KOPT-K1 (cell line): ENCODE data around the gene NRAS.
A peak's percentile ranks its signal among the peaks of the same experiment; 100 is the strongest.

Source experiments
- H3K27ac ChIP-seq: fragments of 200-600 bp; sonication (generic); 2 replicates; pipeline ENCODE4 v1.5.1; 2016; ENCODE audit warnings: antibody characterized with exemption, mild to moderate bottlenecking, low read depth, low read length; ENCODE audit not compliant: poor library complexity, severe bottlenecking
- H3K36me3 ChIP-seq: fragments of 200-600 bp; sonication (generic); 2 replicates; pipeline ENCODE4 v1.5.1; 2017; ENCODE audit warnings: antibody characterized with exemption, mild to moderate bottlenecking, low read length, moderate library complexity; ENCODE audit not compliant: insufficient read depth
- H3K9me3 ChIP-seq: fragments of 200-600 bp; sonication (generic); 2 replicates; pipeline ENCODE4 v1.5.1; 2017; ENCODE audit warnings: antibody characterized with exemption, low read length, mild to moderate bottlenecking; ENCODE audit not compliant: insufficient read depth, poor library complexity, severe bottlenecking

The NRAS gene

DNA sequence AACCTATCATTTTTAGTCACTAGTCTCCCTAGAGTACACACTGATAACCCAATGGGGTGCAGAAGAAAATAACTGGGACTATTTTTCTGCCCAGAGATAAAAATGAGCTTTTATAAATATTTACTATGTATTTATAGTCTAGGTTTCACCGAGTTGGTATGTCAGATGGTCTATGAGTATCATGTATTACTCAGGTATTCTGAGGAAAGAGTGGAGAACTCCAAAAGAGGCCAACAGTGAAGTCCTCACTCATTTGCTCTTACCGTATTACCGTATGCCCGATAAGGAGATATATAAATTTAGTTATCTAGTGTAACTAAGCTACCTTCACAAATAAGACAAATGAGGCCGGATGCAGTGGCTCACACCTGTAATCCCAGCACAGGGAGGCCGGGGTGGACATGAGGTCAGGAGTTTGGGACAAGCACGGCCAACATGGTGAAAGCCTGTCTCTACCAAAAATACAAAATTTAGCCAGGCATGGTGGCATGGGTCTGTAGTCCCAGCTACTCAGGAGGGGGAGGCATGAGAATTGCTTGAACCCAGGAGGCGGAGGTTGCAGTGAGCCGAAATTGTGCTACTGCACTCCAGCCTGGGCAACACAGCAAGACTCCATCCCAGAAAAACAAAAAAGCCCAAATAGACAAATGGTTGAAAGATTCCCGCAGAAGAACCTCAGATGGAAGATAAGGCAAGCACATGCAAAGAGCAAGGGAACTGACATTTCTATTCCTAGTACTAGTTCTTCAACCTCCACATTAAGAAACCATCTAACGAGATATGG lies 25.6 kb upstream of the NRAS start:
- Histone ChIP-seq H3K9me3 (no peaks in the 10 kb centered on the region), H3K36me3 (peaks cover 100% of the 10 kb centered on the region), H3K27ac (no peak overlapping the region)

DNA sequence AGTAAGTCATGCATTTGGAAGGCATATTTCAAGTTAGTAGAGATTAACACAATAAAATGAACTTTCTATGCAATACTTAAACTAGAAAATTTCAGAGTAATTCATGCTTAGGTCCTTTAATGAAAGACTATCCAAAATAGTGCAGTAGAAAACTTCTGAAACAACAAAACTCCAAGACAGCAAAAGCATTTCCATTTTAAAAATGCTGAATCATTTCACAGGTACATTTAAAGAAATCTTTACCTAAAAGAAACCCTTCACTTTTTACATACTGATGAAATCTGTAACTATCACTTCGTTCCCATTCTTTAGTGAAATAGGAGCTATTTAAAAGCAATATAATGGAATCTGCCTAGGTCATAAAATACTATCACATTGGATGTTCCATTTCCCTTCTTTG lies 23.8 kb upstream of the NRAS start:
- Histone ChIP-seq H3K9me3 (no peaks in the 10 kb centered on the region), H3K27ac (no peak overlapping the region), H3K36me3 (peaks cover 100% of the 10 kb centered on the region)

GRCh38 chr1:114737314-114737849 lies 20.8 kb upstream of the NRAS start:
- Histone ChIP-seq H3K36me3 (peaks cover 100% of the 10 kb centered on the region), H3K9me3 (no peaks in the 10 kb centered on the region), H3K27ac (no peak overlapping the region)

DNA sequence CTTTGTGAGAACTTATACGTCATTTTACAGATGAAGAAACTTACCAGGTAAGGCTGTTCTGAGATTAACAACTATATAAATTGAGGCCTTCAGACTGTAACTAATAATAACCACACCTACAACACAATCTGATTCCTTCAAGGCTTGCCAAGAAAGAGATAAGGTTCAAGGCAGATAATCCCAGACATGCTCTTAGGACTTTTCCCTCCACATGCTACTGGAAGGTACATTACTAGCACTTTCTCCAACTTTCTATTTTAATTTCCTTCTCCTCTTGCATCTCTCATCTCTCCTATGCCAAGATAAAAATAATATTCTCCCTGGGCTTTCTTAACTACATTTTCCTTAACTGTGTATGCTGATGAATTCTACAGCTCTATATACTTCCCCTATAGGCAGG lies 18.9 kb upstream of the NRAS start:
- Histone ChIP-seq H3K27ac (no peak overlapping the region), H3K9me3 (no peaks in the 10 kb centered on the region), H3K36me3 (peaks cover 100% of the 10 kb centered on the region)

- Histone ChIP-seq H3K9me3 (no peaks in the 10 kb centered on the region), H3K27ac (no peak overlapping the region), H3K36me3 (peaks cover 100% of the 10 kb centered on the region)
Measured at GRCh38 chr1:114729782-114730181, 13.2 kb upstream of the NRAS start.

GRCh38 chr1:114728553-114728952 lies 12.0 kb upstream of the NRAS start:
- Histone ChIP-seq H3K27ac (no peak overlapping the region), H3K36me3 (peaks cover 100% of the 10 kb centered on the region), H3K9me3 (no peaks in the 10 kb centered on the region)

DNA sequence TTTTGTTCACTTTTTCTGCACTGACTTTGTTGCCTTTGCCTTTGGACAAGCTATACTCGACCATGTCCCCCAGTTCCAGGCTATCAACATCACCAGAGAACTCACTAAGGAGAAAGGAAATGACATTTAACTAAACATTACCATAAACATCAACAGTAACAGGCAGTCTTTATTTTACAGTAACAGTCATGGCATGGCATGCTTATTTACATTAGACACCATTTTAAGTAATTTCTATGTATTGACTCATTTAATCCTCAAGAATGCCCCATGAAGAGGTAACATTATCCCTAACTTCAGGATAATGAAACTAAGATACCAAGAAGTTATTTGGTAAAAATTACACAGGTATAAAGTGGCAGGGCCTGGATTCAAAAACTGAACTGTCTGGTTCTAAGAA lies 8.7 kb upstream of the NRAS start:
- H3K27ac ChIP-seq, result no peak overlapping the region

DNA sequence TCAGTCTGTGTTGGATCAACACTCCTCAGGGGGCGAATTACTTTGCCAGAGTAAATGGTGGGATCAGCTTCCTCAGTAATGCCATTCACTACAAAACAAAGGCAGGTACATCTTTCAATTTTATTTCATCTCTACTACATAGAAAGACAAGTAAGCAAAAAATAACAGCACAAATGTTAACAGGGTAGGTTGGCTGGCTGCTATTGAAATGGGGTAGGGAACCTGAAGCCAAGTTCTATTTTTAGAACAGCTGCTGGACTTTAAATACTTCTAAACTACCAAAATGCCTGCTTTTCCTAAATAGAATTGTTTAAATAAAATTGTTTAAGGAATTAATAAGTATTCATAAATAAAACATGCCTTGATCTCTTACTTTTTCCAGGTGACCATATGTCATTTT lies 7.3 kb upstream of the NRAS start:
- peaks cover 100% of the 10 kb centered on the region for H3K36me3 ChIP-seq
- no peak overlapping the region for H3K27ac ChIP-seq
- H3K9me3 ChIP-seq, result no peaks in the 10 kb centered on the region

More for the DNA sequence above, 8.7 kb upstream of the NRAS start:
- Histone ChIP-seq H3K9me3 (no peaks in the 10 kb centered on the region), H3K36me3 (peaks cover 100% of the 10 kb centered on the region)

GRCh38 chr1:114723457-114723856 lies 6.9 kb upstream of the NRAS start:
- H3K9me3 ChIP-seq, result no peaks in the 10 kb centered on the region
- no peak overlapping the region for H3K27ac ChIP-seq
- peaks cover 100% of the 10 kb centered on the region for H3K36me3 ChIP-seq

GRCh38 chr1:114720492-114720891 lies 3.9 kb upstream of the NRAS start:
- Histone ChIP-seq H3K27ac (no peak overlapping the region), H3K9me3 (no peaks in the 10 kb centered on the region), H3K36me3 (peaks cover 87% of the 10 kb centered on the region)

DNA sequence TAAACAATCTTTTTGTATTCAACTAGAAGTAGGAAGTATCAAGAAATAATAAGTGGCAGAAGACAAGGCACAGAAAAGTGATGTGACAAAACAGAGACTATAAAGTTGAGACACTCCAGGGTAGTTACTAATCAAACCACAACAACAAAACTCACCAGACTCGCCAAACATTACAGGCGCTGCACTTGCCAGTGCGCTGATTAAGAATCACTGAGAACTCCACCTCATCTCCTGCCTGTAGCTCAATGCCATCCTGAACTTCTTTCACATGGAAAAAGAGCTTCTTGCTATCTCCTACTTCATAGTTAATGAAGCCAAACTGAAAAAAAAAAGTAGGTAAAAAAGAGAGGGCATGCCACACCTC lies 2.8 kb upstream of the NRAS start:
- Histone ChIP-seq H3K36me3 (peaks cover 78% of the 10 kb centered on the region), H3K9me3 (no peaks in the 10 kb centered on the region), H3K27ac (no peak overlapping the region)

DNA sequence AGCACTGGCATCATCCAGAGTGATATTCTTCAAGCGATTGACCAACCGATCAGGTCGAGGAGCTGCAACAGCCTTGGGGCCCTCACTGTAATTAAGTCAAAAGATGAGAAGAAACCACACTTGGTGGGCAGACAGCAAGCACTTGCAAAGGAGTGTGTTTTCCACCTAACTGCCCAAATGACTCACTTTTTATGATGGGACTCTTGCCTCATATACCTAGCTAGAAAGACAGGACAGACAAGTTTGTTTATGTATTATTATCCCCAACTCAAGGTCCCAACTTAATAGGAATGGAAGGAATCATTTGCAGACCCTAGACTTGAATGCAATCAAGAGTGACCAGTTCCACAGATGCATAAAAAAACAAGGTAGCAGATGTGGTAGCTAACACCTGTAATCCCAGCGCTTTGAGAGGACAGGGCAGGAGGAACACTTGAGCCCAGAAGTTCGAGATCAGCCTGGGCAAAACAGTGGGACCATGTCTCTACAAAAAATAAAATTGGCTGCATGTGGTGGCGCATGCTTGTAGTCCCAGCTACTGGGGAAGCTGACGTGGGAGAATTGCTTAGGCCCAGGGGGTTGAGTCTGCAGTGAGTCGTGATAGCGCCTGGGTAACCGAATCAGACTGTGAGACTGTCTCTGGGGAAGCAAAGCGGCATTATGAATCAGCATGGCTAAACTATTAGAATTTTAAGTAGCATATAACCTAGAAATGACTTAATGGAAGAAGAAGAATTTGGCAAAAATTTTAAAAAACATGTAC lies 2.3 kb upstream of the NRAS start:
- Histone ChIP-seq H3K36me3 (peaks cover 78% of the 10 kb centered on the region), H3K27ac (no peak overlapping the region), H3K9me3 (no peaks in the 10 kb centered on the region)

GRCh38 chr1:114715952-114716303 lies 643 bp downstream of the NRAS start:
- Histone ChIP-seq H3K36me3 (peaks cover 78% of the 10 kb centered on the region), H3K27ac (peak overlapping the region; percentile 88), H3K9me3 (no peaks in the 10 kb centered on the region)

- Histone ChIP-seq H3K36me3 (peaks cover 75% of the 10 kb centered on the region), H3K9me3 (no peaks in the 10 kb centered on the region), H3K27ac (no peak overlapping the region)
Measured at GRCh38 chr1:114712977-114713376, 3.6 kb downstream of the NRAS start.

DNA sequence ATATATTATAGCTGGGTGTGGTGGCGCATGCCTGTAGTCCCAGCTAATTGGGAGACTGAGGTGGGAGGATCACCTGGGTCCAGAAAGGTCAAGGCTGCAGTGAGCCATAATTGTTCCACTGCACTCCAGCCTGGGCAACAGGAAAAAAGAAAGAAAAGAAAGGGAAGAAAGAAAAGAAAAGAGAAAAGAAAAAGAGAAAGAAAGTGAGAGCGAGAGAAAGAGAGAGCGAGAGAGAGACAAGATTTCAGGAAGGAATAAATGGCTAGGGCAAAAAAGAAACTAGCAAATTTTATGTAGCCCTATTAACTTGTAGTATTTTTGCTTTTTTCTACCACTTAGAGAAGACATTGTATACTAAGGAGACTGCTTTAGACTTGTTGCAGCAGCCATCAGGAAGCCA lies 6.2 kb downstream of the NRAS start:
- Histone ChIP-seq H3K36me3 (peaks cover 89% of the 10 kb centered on the region), H3K27ac (no peak overlapping the region), H3K9me3 (no peaks in the 10 kb centered on the region)

DNA sequence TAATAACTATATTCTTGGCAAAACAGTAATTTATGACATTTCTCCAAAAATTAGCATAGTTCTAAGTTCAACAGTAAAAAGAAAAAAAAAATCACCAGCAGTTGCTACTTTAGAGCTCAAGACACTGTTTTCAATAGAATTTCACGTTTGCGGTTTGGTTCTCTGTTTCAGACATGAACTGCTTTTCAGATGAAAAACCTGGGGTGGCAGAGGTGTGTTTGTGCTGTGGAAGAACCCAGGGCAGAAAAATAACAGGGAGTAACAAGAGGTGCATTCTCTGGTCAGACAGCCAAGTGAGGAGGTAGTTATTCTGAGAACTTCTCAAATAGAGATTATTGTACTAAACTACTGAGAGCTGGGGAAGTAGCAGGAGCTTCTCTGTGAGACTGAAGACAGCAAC lies 9.0 kb downstream of the NRAS start:
- Histone ChIP-seq H3K36me3 (peaks cover 77% of the 10 kb centered on the region), H3K9me3 (no peaks in the 10 kb centered on the region), H3K27ac (no peak overlapping the region)
